ENCODE results near the gene NARS2.
"Not testable (repeated sequence)": the region's sequence is repeated elsewhere in the genome, so short reads cannot be mapped to it uniquely, and the experiment has no call there.

NARS2 gene

GRCh38 chr11:78540256-78540655 lies 34.4 kb downstream of the NARS2 start:
- no peak for DNase-seq

- DNase-seq, result no peak
Observed at GRCh38 chr11:78539506-78539905, 35.2 kb downstream of the NARS2 start.

GRCh38 chr11:78536933-78537332 lies 37.7 kb downstream of the NARS2 start:
- DNase-seq, result no peak

GRCh38 chr11:78535920-78536319 lies 38.7 kb downstream of the NARS2 start:
- no peak for DNase-seq

- DNase-seq, result no peak
Observed at GRCh38 chr11:78535027-78535426, 39.6 kb downstream of the NARS2 start.

GRCh38 chr11:78533399-78533798 lies 41.3 kb downstream of the NARS2 start:
- no peak for DNase-seq

GRCh38 chr11:78532991-78533390 lies 41.7 kb downstream of the NARS2 start:
- no peak for DNase-seq

- no peak for DNase-seq
Observed at GRCh38 chr11:78526497-78527146, 48.0 kb downstream of the NARS2 start.

- DNase-seq, result no peak
Observed at GRCh38 chr11:78525720-78526119, 48.9 kb downstream of the NARS2 start.

GRCh38 chr11:78520230-78520629 lies 54.4 kb downstream of the NARS2 start:
- no peak for DNase-seq

GRCh38 chr11:78516281-78516680 lies 58.4 kb downstream of the NARS2 start:
- no peak for DNase-seq

GRCh38 chr11:78514922-78515502 lies 59.7 kb downstream of the NARS2 start:
- DNase-seq, result no peak

GRCh38 chr11:78513085-78513484 lies 61.6 kb downstream of the NARS2 start:
- not testable (repeated sequence) for DNase-seq

- DNase-seq, result no peak
Observed at GRCh38 chr11:78510597-78510996, 64.1 kb downstream of the NARS2 start.

GRCh38 chr11:78510025-78510596 lies 64.6 kb downstream of the NARS2 start:
- no peak for DNase-seq

- DNase-seq, result no peak
Observed at GRCh38 chr11:78504708-78505107, 70.0 kb downstream of the NARS2 start.

- no peak for DNase-seq
Observed at GRCh38 chr11:78504181-78504580, 70.5 kb downstream of the NARS2 start.

GRCh38 chr11:78499971-78500370 lies 74.7 kb downstream of the NARS2 start:
- DNase-seq, result no peak

- no peak for DNase-seq
Observed at GRCh38 chr11:78497293-78497692, 77.4 kb downstream of the NARS2 start.

GRCh38 chr11:78493413-78493975 lies 81.2 kb downstream of the NARS2 start:
- no peak for DNase-seq

- DNase-seq, result no peak
Observed at GRCh38 chr11:78492973-78493372, 81.7 kb downstream of the NARS2 start.

- DNase-seq, result no peak
Observed at GRCh38 chr11:78489184-78489583, 85.5 kb downstream of the NARS2 start.

GRCh38 chr11:78478536-78478935 lies 96.1 kb downstream of the NARS2 start:
- DNase-seq, result no peak

- DNase-seq, result no peak
Observed at GRCh38 chr11:78476066-78476465, 98.6 kb downstream of the NARS2 start.
